PC-9 (cell line): Measurements from ENCODE around the gene LYZ.

Source experiments
- EZH2 ChIP-seq: fragments of 200-600 bp; sonication (generic); IDR thresholded peaks from 2 replicates; pipeline ENCODE4 v1.8.0; 2017; ENCODE audit warnings: antibody characterized with exemption, low read depth
- TF ChIP-seq, protein P1 (sequence below): fragments of 200-600 bp; sonication (generic); conservative IDR thresholded peaks from 2 replicates; pipeline ENCODE4 v1.6.1; 2017; ENCODE audit warnings: mixed run types, antibody characterized with exemption, mild to moderate bottlenecking, moderate library complexity

DNA sequence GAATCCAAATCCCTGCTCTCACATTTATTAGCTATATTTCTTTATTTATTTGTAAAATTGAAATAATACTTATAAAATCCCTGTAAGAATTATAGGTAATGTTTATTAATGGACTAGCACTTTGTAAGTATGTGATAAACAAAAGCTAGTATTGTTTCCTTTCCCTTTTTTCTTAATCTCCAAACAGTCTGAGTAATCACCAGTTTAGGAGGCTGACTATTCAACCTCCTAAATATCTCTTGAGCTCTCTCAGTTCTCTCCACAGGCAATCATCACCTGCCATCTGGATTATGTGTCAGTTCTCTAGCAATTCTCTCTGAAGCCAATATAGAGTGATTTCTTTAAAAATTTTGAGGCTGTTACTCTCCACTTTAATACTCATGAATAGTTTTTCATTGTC lies 9.2 kb upstream of the LYZ start:
- TF ChIP-seq, protein P1, sequence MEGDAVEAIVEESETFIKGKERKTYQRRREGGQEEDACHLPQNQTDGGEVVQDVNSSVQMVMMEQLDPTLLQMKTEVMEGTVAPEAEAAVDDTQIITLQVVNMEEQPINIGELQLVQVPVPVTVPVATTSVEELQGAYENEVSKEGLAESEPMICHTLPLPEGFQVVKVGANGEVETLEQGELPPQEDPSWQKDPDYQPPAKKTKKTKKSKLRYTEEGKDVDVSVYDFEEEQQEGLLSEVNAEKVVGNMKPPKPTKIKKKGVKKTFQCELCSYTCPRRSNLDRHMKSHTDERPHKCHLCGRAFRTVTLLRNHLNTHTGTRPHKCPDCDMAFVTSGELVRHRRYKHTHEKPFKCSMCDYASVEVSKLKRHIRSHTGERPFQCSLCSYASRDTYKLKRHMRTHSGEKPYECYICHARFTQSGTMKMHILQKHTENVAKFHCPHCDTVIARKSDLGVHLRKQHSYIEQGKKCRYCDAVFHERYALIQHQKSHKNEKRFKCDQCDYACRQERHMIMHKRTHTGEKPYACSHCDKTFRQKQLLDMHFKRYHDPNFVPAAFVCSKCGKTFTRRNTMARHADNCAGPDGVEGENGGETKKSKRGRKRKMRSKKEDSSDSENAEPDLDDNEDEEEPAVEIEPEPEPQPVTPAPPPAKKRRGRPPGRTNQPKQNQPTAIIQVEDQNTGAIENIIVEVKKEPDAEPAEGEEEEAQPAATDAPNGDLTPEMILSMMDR = no peak
- no peak for TF ChIP-seq EZH2
